ENCODE measurements around the gene RGS2. TPM values are rescaled to one million over a fixed set of nuclear protein-coding genes. Genes with fewer than 3 reads are reported as not detected.

RGS2 gene
- total RNA-seq, 2 donors from 2014 or later: 14.1 to 14.2 TPM

DNA sequence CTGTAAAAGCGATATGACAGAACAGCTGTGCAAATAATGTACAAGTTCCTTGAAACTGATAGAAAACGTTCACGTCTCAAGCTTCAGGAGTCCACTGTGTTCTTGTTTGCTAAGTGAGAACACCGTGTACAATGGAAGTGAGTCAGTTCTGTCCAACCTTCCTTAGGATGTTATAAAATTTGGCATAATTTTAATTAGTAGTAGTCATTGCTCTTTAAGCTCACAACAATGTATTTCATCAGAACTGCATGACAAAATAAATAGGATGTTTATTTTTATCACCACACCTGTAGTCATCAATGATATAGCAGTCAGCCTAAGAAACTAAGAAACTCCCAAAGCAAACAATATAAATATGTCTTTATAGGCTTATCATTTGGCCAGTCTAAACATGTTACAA, 53.0 kb downstream of the RGS2 start:
- TF ChIP-seq, protein P1, sequence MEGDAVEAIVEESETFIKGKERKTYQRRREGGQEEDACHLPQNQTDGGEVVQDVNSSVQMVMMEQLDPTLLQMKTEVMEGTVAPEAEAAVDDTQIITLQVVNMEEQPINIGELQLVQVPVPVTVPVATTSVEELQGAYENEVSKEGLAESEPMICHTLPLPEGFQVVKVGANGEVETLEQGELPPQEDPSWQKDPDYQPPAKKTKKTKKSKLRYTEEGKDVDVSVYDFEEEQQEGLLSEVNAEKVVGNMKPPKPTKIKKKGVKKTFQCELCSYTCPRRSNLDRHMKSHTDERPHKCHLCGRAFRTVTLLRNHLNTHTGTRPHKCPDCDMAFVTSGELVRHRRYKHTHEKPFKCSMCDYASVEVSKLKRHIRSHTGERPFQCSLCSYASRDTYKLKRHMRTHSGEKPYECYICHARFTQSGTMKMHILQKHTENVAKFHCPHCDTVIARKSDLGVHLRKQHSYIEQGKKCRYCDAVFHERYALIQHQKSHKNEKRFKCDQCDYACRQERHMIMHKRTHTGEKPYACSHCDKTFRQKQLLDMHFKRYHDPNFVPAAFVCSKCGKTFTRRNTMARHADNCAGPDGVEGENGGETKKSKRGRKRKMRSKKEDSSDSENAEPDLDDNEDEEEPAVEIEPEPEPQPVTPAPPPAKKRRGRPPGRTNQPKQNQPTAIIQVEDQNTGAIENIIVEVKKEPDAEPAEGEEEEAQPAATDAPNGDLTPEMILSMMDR (conservative IDR thresholded peaks at IDR 0.05): no peak
- Histone ChIP-seq H3K9ac (ENCODE audit: extremely low read depth, low read length, poor library complexity, severe bottlenecking) (no peak overlapping the region), H3K36me3 (ENCODE audit: control insufficient read depth, insufficient read depth, low read length) (no peaks in the 10 kb centered on the region), H3K4me1 (ENCODE audit: control insufficient read depth, insufficient read depth, low read length) (no peaks in the 10 kb centered on the region), H3K27me3 (ENCODE audit: control insufficient read depth, insufficient read depth, low read length, poor library complexity, severe bottlenecking) (no peaks in the 10 kb centered on the region), H3K9me3 (ENCODE audit: control insufficient read depth, low read length) (no peaks in the 10 kb centered on the region), H3K4me3 (ENCODE audit: low read length) (no peak overlapping the region), H3K27ac (ENCODE audit: low read depth, low read length) (no peak overlapping the region)
- no peak overlapping the region for H3K4me3 Mint-ChIP-seq
- H3K27me3 Mint-ChIP-seq (ENCODE audit: insufficient read depth): no peaks in the 10 kb centered on the region
- peaks cover 4% of the 10 kb centered on the region for H3K9me3 Mint-ChIP-seq
- 94 to 95% methylated on average over 2 to 4 of the region's 4 CpGs for WGBS, 2 experiments (ENCODE audit: insufficient coverage in 1 of 2, insufficient read length in 1 of 2)
- peaks cover 2% of the 10 kb centered on the region for H3K36me3 Mint-ChIP-seq (ENCODE audit: low read depth)
- H3K4me1 Mint-ChIP-seq: peaks cover 10% of the 10 kb centered on the region
- H3K27ac Mint-ChIP-seq: no peak overlapping the region
- DNase-seq: no peak

Other genes starting within 250 kb of the RGS2 start
- not detected for gene RGS1, start 233.3 kb upstream of the RGS2 start, total RNA-seq
- gene RGS13, start 172.9 kb upstream of the RGS2 start, total RNA-seq: not detected

Measured in endodermal cell (in vitro differentiated cells).